ENCODE data around the gene BRD9.
"Not testable (repeated sequence)": the region's sequence is repeated elsewhere in the genome, so short reads cannot be mapped to it uniquely, and the experiment has no call there.

BRD9 gene

GRCh38 chr5:843926-844325, 48.7 kb downstream of the BRD9 start:
- DNase-seq = not testable (repeated sequence)

GRCh38 chr5:843371-843770, 49.2 kb downstream of the BRD9 start:
- not testable (repeated sequence) for DNase-seq

GRCh38 chr5:842402-843221, 50.0 kb downstream of the BRD9 start:
- not testable (repeated sequence) for DNase-seq

- DNase-seq = not testable (repeated sequence)
Measured at GRCh38 chr5:841531-842401, 50.8 kb downstream of the BRD9 start.

- not testable (repeated sequence) for DNase-seq
Measured at GRCh38 chr5:840974-841435, 51.6 kb downstream of the BRD9 start.

GRCh38 chr5:840118-840973, 52.3 kb downstream of the BRD9 start:
- not testable (repeated sequence) for DNase-seq

- DNase-seq = not testable (repeated sequence)
Measured at GRCh38 chr5:838431-838851, 54.2 kb downstream of the BRD9 start.

GRCh38 chr5:837621-838121, 54.9 kb downstream of the BRD9 start:
- DNase-seq = not testable (repeated sequence)

- DNase-seq = not testable (repeated sequence)
Measured at GRCh38 chr5:835933-836612, 56.5 kb downstream of the BRD9 start.

GRCh38 chr5:834013-834412, 58.6 kb downstream of the BRD9 start:
- DNase-seq = not testable (repeated sequence)

- DNase-seq = not testable (repeated sequence)
Measured at GRCh38 chr5:828194-828593, 64.4 kb downstream of the BRD9 start.

- DNase-seq = not testable (repeated sequence)
Measured at GRCh38 chr5:825544-825943, 67.1 kb downstream of the BRD9 start.

- DNase-seq = no peak
Measured at GRCh38 chr5:821504-821903, 71.1 kb downstream of the BRD9 start.

- DNase-seq = no peak
Measured at GRCh38 chr5:820245-820644, 72.4 kb downstream of the BRD9 start.

GRCh38 chr5:819078-819477, 73.5 kb downstream of the BRD9 start:
- no peak for DNase-seq

- DNase-seq = no peak
Measured at GRCh38 chr5:816176-816575, 76.4 kb downstream of the BRD9 start.

GRCh38 chr5:815449-815848, 77.2 kb downstream of the BRD9 start:
- DNase-seq = no peak

Data from NCI-H774 (cell line).